ENCODE data around the gene MAPT. TPM values are rescaled to one million over a fixed set of nuclear protein-coding genes. Genes with fewer than 3 reads are reported as not detected.

The MAPT gene
- total RNA-seq, 1 experiment from 2014 or later: 37.5 TPM

DNA sequence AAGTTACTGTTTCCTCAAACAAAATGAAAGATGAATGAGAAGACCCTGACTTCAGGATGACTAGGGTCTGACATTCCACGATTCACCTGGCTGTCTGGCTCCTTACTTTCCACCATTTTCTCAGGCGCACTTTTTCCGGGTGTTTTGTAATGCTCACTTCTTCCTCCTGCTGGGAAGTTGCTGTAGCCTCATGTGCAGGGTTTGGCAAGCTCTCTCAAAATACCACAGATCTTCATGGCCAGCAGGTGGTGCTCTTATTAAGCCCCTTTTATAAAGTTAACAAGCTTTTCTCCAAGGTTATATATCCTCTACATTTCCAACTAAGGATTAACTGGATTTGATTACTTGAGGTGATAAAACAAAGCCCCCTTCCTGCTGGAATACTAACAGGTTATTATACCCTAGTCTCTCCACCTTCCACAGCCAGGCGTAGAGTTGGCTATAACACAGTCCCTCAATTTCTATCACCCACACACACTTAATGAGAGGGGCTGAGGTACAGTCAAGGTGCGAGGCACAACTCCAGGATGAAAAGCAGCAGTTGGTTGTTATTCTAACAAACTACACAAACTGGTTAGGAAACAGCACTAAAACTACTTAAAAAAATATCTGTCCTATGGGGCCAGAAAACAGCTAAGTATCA is 150.1 kb downstream of the MAPT start (continued):
- TF ChIP-seq, protein P1, sequence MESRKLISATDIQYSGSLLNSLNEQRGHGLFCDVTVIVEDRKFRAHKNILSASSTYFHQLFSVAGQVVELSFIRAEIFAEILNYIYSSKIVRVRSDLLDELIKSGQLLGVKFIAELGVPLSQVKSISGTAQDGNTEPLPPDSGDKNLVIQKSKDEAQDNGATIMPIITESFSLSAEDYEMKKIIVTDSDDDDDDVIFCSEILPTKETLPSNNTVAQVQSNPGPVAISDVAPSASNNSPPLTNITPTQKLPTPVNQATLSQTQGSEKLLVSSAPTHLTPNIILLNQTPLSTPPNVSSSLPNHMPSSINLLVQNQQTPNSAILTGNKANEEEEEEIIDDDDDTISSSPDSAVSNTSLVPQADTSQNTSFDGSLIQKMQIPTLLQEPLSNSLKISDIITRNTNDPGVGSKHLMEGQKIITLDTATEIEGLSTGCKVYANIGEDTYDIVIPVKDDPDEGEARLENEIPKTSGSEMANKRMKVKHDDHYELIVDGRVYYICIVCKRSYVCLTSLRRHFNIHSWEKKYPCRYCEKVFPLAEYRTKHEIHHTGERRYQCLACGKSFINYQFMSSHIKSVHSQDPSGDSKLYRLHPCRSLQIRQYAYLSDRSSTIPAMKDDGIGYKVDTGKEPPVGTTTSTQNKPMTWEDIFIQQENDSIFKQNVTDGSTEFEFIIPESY (IDR thresholded peaks at IDR 0.05; ENCODE audit: extremely low read depth, insufficient replicate concordance, low read length): no peak
- no peak for TF ChIP-seq EZH2 (IDR thresholded peaks at IDR 0.05)
- TF ChIP-seq SP1 (IDR thresholded peaks at IDR 0.05; ENCODE audit: low read depth): no peak
- TF ChIP-seq EGR1 (IDR thresholded peaks at IDR 0.05; ENCODE audit: low read depth): no peak

DNA sequence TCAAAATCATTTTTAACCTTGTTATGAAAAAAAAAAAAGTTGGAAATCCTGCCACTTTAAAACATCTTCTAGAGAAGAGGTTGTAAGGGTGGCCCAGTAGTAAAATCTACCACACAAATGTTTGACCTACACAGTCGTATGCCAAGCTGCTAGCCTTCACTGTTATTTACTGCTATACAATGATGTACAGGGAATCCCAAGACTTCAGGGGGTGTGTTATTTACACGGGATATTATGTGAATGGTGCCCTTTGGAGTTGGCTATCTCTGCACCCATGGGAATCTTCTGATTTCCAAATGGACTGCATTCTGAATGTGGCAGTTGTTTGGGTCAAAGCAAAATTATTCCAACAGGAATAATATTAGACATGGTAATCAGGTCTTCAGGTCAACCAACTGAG is 150.6 kb downstream of the MAPT start:
- CTCF ChIA-PET: interaction anchor here (0.9 to 2.5 kb wide), 28 partner anchors 9 to 405 kb away, joined by 3 to 45 read pairs (median 6); partner anchors contain the start of gene KANSL1
- peaks cover 0 to 9% of the 10 kb centered on the region in 2 experiments; a peak in 2 of 4 replicates for H3K4me1 ChIP-seq (ENCODE audit: control insufficient read depth in 1 of 2, insufficient read depth in 2 of 2, low read length in 2 of 2)
- H3K9ac ChIP-seq (ENCODE audit: low read length): no peak overlapping the region
- no peak overlapping the region for H3K27ac ChIP-seq (ENCODE audit: low read depth, low read length)
- intact Hi-C loops (cut with micrococcal nuclease): loop anchor here (2.0 kb wide), 2 partner anchors 16 to 168 kb away; no protein-coding TSS in a partner anchor
- H3K9me2 ChIP-seq (ENCODE audit: insufficient read depth): no peaks in the 10 kb centered on the region
- H3K27me3 ChIP-seq (ENCODE audit: insufficient read depth, low read length): no peaks in the 10 kb centered on the region
- DNase-seq (ENCODE audit: low read depth, low spot score) (no peak), ATAC-seq (no peak)
- H4K20me1 ChIP-seq (ENCODE audit: insufficient read depth): peaks cover 8% of the 10 kb centered on the region; the same call in 1 of the 2 replicates
- POLR2A ChIA-PET: no interaction called here
- peaks cover 35 to 47% of the 10 kb centered on the region in 2 experiments for H3K36me3 ChIP-seq (ENCODE audit: control insufficient read depth in 1 of 2, insufficient read depth in 2 of 2, low read length in 2 of 2)
- no peaks in the 10 kb centered on the region for H3K9me3 ChIP-seq (ENCODE audit: control insufficient read depth in 1 of 2, insufficient read depth in 1 of 2, low read depth in 1 of 2, low read length in 2 of 2)
- H3K4me3 ChIP-seq (replicated peaks in 1 of 2; ENCODE audit: low read depth in 1 of 2, low read length in 2 of 2): no peak overlapping the region
- H3K79me2 ChIP-seq (ENCODE audit: insufficient read depth, low read length): peaks cover 31% of the 10 kb centered on the region; the same call in 1 of the 2 replicates
- RAD21 ChIA-PET (ENCODE audit: low non-redundant PET in 1 of 2, low total read pairs in 2 of 2, uncharacterized antibody in 2 of 2, unreplicated experiment in 2 of 2): interaction anchor here in 1 of 2 experiments (1.0 to 1.3 kb wide), 2 partner anchors 142 to 168 kb away, joined by 3 to 4 read pairs; no protein-coding TSS in a partner anchor
- H3K4me2 ChIP-seq (ENCODE audit: low read length): no peak overlapping the region
- H2AFZ ChIP-seq (ENCODE audit: low read depth, low read length, poor library complexity, severe bottlenecking): no peak overlapping the region
- BruUV-seq (replicated peaks): no TSS peak
- TF ChIP-seq YY1 (IDR thresholded peaks at IDR 0.05; ENCODE audit: extremely low read depth, insufficient replicate concordance, low read depth, low read length) (no peak), RAD21 (IDR thresholded peaks at IDR 0.05; ENCODE audit: low read depth) (no peak), EZH2 (IDR thresholded peaks at IDR 0.05) (no peak), JUND (IDR thresholded peaks at IDR 0.05) (no peak), POLR2A (IDR thresholded peaks at IDR 0.05; ENCODE audit: borderline replicate concordance, extremely low read depth, insufficient read depth, insufficient read length) (no peak), SIN3A (IDR thresholded peaks at IDR 0.05; ENCODE audit: low read depth) (no peak), EZH2phosphoT487 (IDR thresholded peaks at IDR 0.05; ENCODE audit: borderline replicate concordance) (no peak), ELF1 (IDR thresholded peaks at IDR 0.05; ENCODE audit: borderline replicate concordance, low read depth) (no peak), SRF (IDR thresholded peaks at IDR 0.05; ENCODE audit: low read depth) (no peak), FOSL1 (IDR thresholded peaks at IDR 0.05; ENCODE audit: low read depth) (no peak)
- TF ChIP-seq, protein P1 (IDR thresholded peaks at IDR 0.05; ENCODE audit: extremely low read depth, insufficient replicate concordance, low read length): no peak
- TF ChIP-seq, protein P2, sequence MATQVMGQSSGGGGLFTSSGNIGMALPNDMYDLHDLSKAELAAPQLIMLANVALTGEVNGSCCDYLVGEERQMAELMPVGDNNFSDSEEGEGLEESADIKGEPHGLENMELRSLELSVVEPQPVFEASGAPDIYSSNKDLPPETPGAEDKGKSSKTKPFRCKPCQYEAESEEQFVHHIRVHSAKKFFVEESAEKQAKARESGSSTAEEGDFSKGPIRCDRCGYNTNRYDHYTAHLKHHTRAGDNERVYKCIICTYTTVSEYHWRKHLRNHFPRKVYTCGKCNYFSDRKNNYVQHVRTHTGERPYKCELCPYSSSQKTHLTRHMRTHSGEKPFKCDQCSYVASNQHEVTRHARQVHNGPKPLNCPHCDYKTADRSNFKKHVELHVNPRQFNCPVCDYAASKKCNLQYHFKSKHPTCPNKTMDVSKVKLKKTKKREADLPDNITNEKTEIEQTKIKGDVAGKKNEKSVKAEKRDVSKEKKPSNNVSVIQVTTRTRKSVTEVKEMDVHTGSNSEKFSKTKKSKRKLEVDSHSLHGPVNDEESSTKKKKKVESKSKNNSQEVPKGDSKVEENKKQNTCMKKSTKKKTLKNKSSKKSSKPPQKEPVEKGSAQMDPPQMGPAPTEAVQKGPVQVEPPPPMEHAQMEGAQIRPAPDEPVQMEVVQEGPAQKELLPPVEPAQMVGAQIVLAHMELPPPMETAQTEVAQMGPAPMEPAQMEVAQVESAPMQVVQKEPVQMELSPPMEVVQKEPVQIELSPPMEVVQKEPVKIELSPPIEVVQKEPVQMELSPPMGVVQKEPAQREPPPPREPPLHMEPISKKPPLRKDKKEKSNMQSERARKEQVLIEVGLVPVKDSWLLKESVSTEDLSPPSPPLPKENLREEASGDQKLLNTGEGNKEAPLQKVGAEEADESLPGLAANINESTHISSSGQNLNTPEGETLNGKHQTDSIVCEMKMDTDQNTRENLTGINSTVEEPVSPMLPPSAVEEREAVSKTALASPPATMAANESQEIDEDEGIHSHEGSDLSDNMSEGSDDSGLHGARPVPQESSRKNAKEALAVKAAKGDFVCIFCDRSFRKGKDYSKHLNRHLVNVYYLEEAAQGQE (IDR thresholded peaks at IDR 0.05; ENCODE audit: low read depth): no peak

All from HCT116 (cell line).